Fibroblast of villous mesenchyme (primary cell): Measurements from ENCODE around the gene TOM1. TPM values are rescaled to one million over a fixed set of nuclear protein-coding genes. Genes with fewer than 3 reads are reported as not detected.

Source experiments
- DNase-seq: peaks from one replicate; pipeline ENCODE4 v3.0.0-alpha.2; 2010; ENCODE audit warnings: low read depth
- H3K4me3 ChIP-seq: 2 replicates; pipeline ENCODE4 v1.5.1; 2011; ENCODE audit warnings: low read depth, mild to moderate bottlenecking, low read length
- CTCF ChIP-seq: IDR thresholded peaks from 2 replicates; pipeline ENCODE4 v1.5.1; 2012; ENCODE audit warnings: low read depth, mild to moderate bottlenecking, low read length; ENCODE audit not compliant: insufficient read depth
- total RNA-seq: library from RNA; depleted of rRNA; stranded (reverse); fragments of >200 nt; gene quantifications from 2 replicates; pipeline ENCODE4 v1.2.3, GENCODE V29; 2012

TOM1 gene
- total RNA-seq, 1 donor = 53.1 TPM

DNA sequence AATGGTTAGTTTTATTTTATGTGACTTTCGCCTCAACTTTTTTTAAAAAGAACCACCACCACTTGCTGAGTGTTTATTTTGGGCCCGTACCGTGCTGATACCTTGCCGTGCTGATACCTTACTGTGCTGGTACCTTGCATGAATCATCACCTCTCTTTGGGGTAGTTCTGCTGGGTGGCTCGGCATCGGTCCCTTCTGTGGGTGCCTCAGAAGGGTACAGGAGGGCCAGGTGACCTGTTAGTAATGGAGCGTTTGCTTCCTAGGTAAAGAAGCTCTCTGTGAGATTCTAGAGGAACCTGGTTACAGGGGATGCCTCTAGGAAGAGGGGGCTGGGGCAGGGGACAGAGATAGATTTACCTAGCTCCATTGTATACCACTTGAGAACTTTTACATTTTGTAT lies 17.1 kb downstream of the TOM1 start:
- DNase-seq = no peak
- H3K4me3 ChIP-seq = no peak overlapping the region
- no peak for TF ChIP-seq CTCF

DNA sequence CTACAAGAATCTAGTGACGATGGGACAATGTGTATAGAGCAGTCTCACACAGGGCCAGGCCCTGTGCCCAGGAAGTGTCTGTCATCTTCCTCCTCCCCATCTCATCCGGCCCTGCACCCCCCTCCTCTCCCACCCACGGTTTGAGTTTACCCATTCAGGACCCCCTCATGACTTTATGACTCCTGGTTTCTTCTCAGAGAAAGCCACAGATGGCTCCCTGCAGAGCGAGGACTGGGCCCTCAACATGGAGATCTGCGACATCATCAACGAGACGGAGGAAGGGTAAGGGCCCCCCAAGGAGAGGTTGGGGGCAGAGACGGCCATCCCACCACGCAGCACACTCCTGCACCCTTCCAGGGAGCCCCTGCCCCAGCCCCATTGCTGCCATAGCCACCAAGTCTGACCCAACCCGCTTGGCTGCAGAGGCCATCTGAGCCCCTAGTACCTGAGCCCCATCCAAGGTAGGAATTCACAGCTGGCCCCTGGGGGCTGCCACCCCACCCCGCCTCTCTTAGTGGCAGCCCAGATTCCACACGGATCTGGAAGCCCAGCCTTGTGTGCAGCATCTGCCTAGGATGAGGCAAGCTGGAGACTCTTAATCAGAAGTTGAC lies 18.1 kb downstream of the TOM1 start:
- DNase-seq = no peak
- no peak overlapping the region for H3K4me3 ChIP-seq
- TF ChIP-seq CTCF = no peak

DNA sequence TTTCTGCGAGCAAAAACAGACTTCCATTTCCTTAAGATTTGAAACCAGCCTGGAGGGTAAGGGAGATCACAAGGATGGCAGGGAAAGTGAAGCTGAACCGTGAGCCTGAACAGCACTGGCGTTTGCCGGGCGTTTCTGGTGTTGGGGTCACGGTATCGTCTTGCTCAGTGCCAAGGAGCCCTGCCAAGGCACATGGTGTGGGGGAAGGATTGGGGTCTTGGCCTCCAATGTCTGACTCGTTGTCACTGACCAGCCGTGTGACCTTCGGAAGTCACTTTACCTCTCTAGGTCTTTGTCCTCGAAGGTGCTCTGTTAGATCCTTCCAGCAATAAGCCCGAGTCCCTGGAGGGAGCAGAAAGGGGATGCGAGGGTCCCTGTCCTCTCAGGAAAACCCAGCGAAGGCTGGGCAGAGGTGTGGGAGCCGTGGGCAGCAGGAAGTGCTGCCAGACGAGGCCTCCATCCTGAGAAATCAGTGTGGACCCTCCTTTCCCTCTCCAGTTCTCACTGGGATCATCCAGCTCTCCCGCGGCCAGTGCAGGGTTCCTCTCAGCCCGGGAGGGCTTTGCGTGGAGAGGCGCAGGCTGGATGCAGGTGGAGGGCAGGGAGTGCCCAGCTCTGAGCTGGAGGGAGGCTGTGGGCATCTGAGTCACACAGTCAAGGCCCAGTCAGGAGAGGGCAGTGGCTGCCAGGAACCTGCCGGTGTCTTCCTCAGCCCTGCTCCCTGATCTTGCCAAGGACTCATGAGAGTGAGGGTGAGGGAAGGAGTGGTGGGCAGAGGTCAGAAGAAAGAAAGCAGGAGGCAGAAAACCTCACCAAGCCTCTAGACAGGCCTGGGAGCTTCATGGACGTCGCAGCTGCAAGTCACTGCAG lies 18.9 kb downstream of the TOM1 start:
- TF ChIP-seq CTCF = no peak
- H3K4me3 ChIP-seq = no peak overlapping the region
- no peak for DNase-seq

DNA sequence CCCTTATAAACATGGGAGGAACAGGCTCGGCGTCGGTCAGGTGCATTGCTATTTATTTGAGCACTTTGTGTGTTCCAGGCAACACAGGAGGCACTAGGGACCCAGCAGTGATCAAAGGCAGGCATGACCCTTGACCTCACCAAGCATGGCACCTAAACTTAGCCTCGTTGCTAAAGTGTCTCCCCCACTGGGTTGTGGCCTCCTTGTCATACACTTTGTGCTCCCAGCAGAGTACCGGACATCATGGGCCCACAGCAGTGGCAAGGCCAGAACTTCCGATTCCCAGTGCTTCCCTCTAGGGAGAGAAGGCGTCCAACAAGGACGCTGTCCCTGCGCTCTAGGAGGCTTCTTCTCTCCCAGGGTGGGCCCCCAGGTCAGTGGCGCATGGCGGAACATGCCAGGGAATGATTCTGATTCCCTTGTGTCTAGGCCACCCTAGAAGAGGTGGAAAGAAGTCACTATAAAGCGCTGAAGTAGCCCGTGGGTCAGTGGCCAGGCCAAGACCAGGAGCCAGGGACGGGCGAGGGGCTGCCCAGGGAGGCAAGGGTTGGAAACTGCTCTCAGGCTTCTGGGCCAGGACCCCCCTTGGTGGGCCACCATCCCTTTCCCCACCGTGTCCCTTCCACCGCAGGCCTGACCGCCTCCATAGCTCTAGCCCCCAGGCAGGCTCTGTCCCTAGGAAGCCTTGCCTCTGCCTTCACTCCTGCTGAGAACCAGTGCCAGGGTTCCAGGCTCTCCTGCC lies 19.7 kb downstream of the TOM1 start:
- TF ChIP-seq CTCF = no peak
- no peak for DNase-seq
- no peak overlapping the region for H3K4me3 ChIP-seq

GRCh38 chr22:35322126-35322525 lies 22.4 kb downstream of the TOM1 start:
- no peak overlapping the region for H3K4me3 ChIP-seq
- no peak for TF ChIP-seq CTCF
- DNase-seq = no peak

DNA sequence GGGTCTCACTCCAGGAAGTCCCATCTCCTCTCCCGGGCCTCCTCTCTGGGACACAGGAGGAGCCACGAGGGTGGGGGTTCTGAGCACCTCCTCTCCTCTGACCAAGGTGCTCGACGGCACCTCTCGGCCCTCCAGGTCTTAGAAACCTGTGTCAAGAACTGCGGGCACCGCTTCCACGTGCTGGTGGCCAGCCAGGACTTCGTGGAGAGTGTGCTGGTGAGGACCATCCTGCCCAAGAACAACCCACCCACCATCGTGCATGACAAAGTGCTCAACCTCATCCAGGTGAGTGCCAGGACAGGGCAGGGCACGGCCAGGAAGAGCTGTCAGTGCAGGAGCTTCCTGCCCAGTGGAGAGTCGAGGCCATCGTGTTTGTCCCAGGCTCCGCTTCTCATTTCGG lies 23.2 kb downstream of the TOM1 start:
- no peak for TF ChIP-seq CTCF
- DNase-seq = no peak
- H3K4me3 ChIP-seq = no peak overlapping the region
